ENCODE measurements around the gene MAP3K4.

- TF ChIP-seq CTCF (IDR thresholded peaks at IDR 0.05; ENCODE audit: poor library complexity, severe bottlenecking) (no peak), EZH2 (IDR thresholded peaks at IDR 0.05; ENCODE audit: borderline replicate concordance, insufficient read depth, low read length, poor library complexity, severe bottlenecking) (no peak), RAD21 (conservative IDR thresholded peaks at IDR 0.05) (no peak), TAF1 (IDR thresholded peaks at IDR 0.05; ENCODE audit: low read depth) (no peak), SMC3 (conservative IDR thresholded peaks at IDR 0.05; ENCODE audit: poor library complexity) (no peak), POLR2AphosphoS5 (IDR thresholded peaks at IDR 0.05) (no peak), MXI1 (conservative IDR thresholded peaks at IDR 0.05; ENCODE audit: poor library complexity, severe bottlenecking) (no peak), REST (IDR thresholded peaks at IDR 0.05; ENCODE audit: borderline replicate concordance) (no peak)
These were observed 148.9 kb downstream of the MAP3K4 start for GRCh38 chr6:161140554-161140875.
